ENCODE data around the gene RHOD.

Gene RHOD

GRCh38 chr11:67031791-67032561 lies 24.7 kb upstream of the RHOD start:
- Histone ChIP-seq H3K27me3 (ENCODE audit: control insufficient read depth in 2 of 2, insufficient read depth in 2 of 2, low read length in 2 of 2) (peaks cover 3% of the 10 kb centered on the region in 2 donors), H3K9me3 (ENCODE audit: control insufficient read depth in 2 of 2, low read length in 2 of 2) (no peaks in the 10 kb centered on the region), H3K36me3 (ENCODE audit: control insufficient read depth in 2 of 2, insufficient read depth in 2 of 2, low read length in 2 of 2) (no peaks in the 10 kb centered on the region), H3K27ac (ENCODE audit: low read depth in 2 of 2, low read length in 2 of 2) (no peak overlapping the region), H3K9ac (ENCODE audit: low read depth in 1 of 2, low read length in 2 of 2) (no peak overlapping the region), H3K4me1 (ENCODE audit: control insufficient read depth in 2 of 2, insufficient read depth in 2 of 2, low read length in 2 of 2) (no peaks in the 10 kb centered on the region), H3K4me3 (ENCODE audit: low read length in 2 of 2) (no peak overlapping the region)

GRCh38 chr11:67032830-67033551 lies 23.7 kb upstream of the RHOD start:
- no peak overlapping the region for H3K9ac ChIP-seq (ENCODE audit: low read depth in 1 of 2, low read length in 2 of 2)
- no peaks in the 10 kb centered on the region for H3K4me1 ChIP-seq (ENCODE audit: control insufficient read depth in 2 of 2, insufficient read depth in 2 of 2, low read length in 2 of 2)
- H3K9me3 ChIP-seq (ENCODE audit: control insufficient read depth in 2 of 2, low read length in 2 of 2), result no peaks in the 10 kb centered on the region
- no peak overlapping the region for H3K4me3 ChIP-seq (ENCODE audit: low read length in 2 of 2)
- H3K27ac ChIP-seq (ENCODE audit: low read depth in 2 of 2, low read length in 2 of 2), result no peak overlapping the region
- no peaks in the 10 kb centered on the region for H3K36me3 ChIP-seq (ENCODE audit: control insufficient read depth in 2 of 2, insufficient read depth in 2 of 2, low read length in 2 of 2)
- H3K27me3 ChIP-seq (ENCODE audit: control insufficient read depth in 2 of 2, insufficient read depth in 2 of 2, low read length in 2 of 2), result peaks cover 3% of the 10 kb centered on the region in 2 donors

GRCh38 chr11:67033661-67034166 lies 22.9 kb upstream of the RHOD start:
- H3K4me3 ChIP-seq (ENCODE audit: low read length in 2 of 2), result no peak overlapping the region
- no peaks in the 10 kb centered on the region for H3K9me3 ChIP-seq (ENCODE audit: control insufficient read depth in 2 of 2, low read length in 2 of 2)
- H3K27me3 ChIP-seq (ENCODE audit: control insufficient read depth in 2 of 2, insufficient read depth in 2 of 2, low read length in 2 of 2), result peaks cover 0 to 3% of the 10 kb centered on the region in 2 donors
- H3K4me1 ChIP-seq (ENCODE audit: control insufficient read depth in 2 of 2, insufficient read depth in 2 of 2, low read length in 2 of 2), result no peaks in the 10 kb centered on the region
- no peak overlapping the region for H3K9ac ChIP-seq (ENCODE audit: low read depth in 1 of 2, low read length in 2 of 2)
- no peaks in the 10 kb centered on the region for H3K36me3 ChIP-seq (ENCODE audit: control insufficient read depth in 2 of 2, insufficient read depth in 2 of 2, low read length in 2 of 2)
- no peak overlapping the region for H3K27ac ChIP-seq (ENCODE audit: low read depth in 2 of 2, low read length in 2 of 2)

- no peaks in the 10 kb centered on the region for H3K36me3 ChIP-seq (ENCODE audit: control insufficient read depth in 2 of 2, insufficient read depth in 2 of 2, low read length in 2 of 2)
- peaks cover 0 to 3% of the 10 kb centered on the region in 2 donors for H3K27me3 ChIP-seq (ENCODE audit: control insufficient read depth in 2 of 2, insufficient read depth in 2 of 2, low read length in 2 of 2)
- no peak overlapping the region for H3K9ac ChIP-seq (ENCODE audit: low read depth in 1 of 2, low read length in 2 of 2)
- H3K27ac ChIP-seq (ENCODE audit: low read depth in 2 of 2, low read length in 2 of 2), result no peak overlapping the region
- H3K4me1 ChIP-seq (ENCODE audit: control insufficient read depth in 2 of 2, insufficient read depth in 2 of 2, low read length in 2 of 2), result no peaks in the 10 kb centered on the region
- H3K9me3 ChIP-seq (ENCODE audit: control insufficient read depth in 2 of 2, low read length in 2 of 2), result no peaks in the 10 kb centered on the region
- no peak overlapping the region for H3K4me3 ChIP-seq (ENCODE audit: low read length in 2 of 2)
These were observed 22.3 kb upstream of the RHOD start for GRCh38 chr11:67034350-67034749.

GRCh38 chr11:67040147-67040546 lies 16.5 kb upstream of the RHOD start:
- Histone ChIP-seq H3K9me3 (ENCODE audit: control insufficient read depth in 2 of 2, low read length in 2 of 2) (no peaks in the 10 kb centered on the region), H3K27ac (ENCODE audit: low read depth in 2 of 2, low read length in 2 of 2) (no peak overlapping the region), H3K36me3 (ENCODE audit: control insufficient read depth in 2 of 2, insufficient read depth in 2 of 2, low read length in 2 of 2) (no peaks in the 10 kb centered on the region), H3K4me3 (ENCODE audit: low read length in 2 of 2) (no peak overlapping the region), H3K9ac (ENCODE audit: low read depth in 1 of 2, low read length in 2 of 2) (no peak overlapping the region), H3K27me3 (ENCODE audit: control insufficient read depth in 2 of 2, insufficient read depth in 2 of 2, low read length in 2 of 2) (peaks cover 0 to 7% of the 10 kb centered on the region in 2 donors), H3K4me1 (ENCODE audit: control insufficient read depth in 2 of 2, insufficient read depth in 2 of 2, low read length in 2 of 2) (no peaks in the 10 kb centered on the region)

GRCh38 chr11:67041602-67042001 lies 15.0 kb upstream of the RHOD start:
- Histone ChIP-seq H3K9ac (ENCODE audit: low read depth in 1 of 2, low read length in 2 of 2) (no peak overlapping the region), H3K27ac (ENCODE audit: low read depth in 2 of 2, low read length in 2 of 2) (no peak overlapping the region), H3K4me3 (ENCODE audit: low read length in 2 of 2) (no peak overlapping the region), H3K36me3 (ENCODE audit: control insufficient read depth in 2 of 2, insufficient read depth in 2 of 2, low read length in 2 of 2) (no peaks in the 10 kb centered on the region), H3K9me3 (ENCODE audit: control insufficient read depth in 2 of 2, low read length in 2 of 2) (no peaks in the 10 kb centered on the region), H3K27me3 (ENCODE audit: control insufficient read depth in 2 of 2, insufficient read depth in 2 of 2, low read length in 2 of 2) (peaks cover 0 to 7% of the 10 kb centered on the region in 2 donors), H3K4me1 (ENCODE audit: control insufficient read depth in 2 of 2, insufficient read depth in 2 of 2, low read length in 2 of 2) (no peaks in the 10 kb centered on the region)

GRCh38 chr11:67043572-67044349 lies 12.9 kb upstream of the RHOD start:
- Histone ChIP-seq H3K27me3 (ENCODE audit: control insufficient read depth in 2 of 2, insufficient read depth in 2 of 2, low read length in 2 of 2) (peaks cover 0 to 7% of the 10 kb centered on the region in 2 donors), H3K4me3 (ENCODE audit: low read length in 2 of 2) (no peak overlapping the region), H3K27ac (ENCODE audit: low read depth in 2 of 2, low read length in 2 of 2) (no peak overlapping the region), H3K4me1 (ENCODE audit: control insufficient read depth in 2 of 2, insufficient read depth in 2 of 2, low read length in 2 of 2) (no peaks in the 10 kb centered on the region), H3K36me3 (ENCODE audit: control insufficient read depth in 2 of 2, insufficient read depth in 2 of 2, low read length in 2 of 2) (no peaks in the 10 kb centered on the region), H3K9me3 (ENCODE audit: control insufficient read depth in 2 of 2, low read length in 2 of 2) (no peaks in the 10 kb centered on the region), H3K9ac (ENCODE audit: low read depth in 1 of 2, low read length in 2 of 2) (no peak overlapping the region)

GRCh38 chr11:67044496-67044895 lies 12.2 kb upstream of the RHOD start:
- no peak overlapping the region for H3K27ac ChIP-seq (ENCODE audit: low read depth in 2 of 2, low read length in 2 of 2)
- no peaks in the 10 kb centered on the region for H3K9me3 ChIP-seq (ENCODE audit: control insufficient read depth in 2 of 2, low read length in 2 of 2)

GRCh38 chr11:67045314-67045713 lies 11.3 kb upstream of the RHOD start:
- H3K9ac ChIP-seq (ENCODE audit: low read depth in 1 of 2, low read length in 2 of 2), result no peak overlapping the region
- H3K27me3 ChIP-seq (ENCODE audit: control insufficient read depth in 2 of 2, insufficient read depth in 2 of 2, low read length in 2 of 2), result peaks cover 0 to 7% of the 10 kb centered on the region in 2 donors
- no peak overlapping the region for H3K4me3 ChIP-seq (ENCODE audit: low read length in 2 of 2)
- no peaks in the 10 kb centered on the region for H3K4me1 ChIP-seq (ENCODE audit: control insufficient read depth in 2 of 2, insufficient read depth in 2 of 2, low read length in 2 of 2)
- no peaks in the 10 kb centered on the region for H3K36me3 ChIP-seq (ENCODE audit: control insufficient read depth in 2 of 2, insufficient read depth in 2 of 2, low read length in 2 of 2)
- H3K27ac ChIP-seq (ENCODE audit: low read depth in 2 of 2, low read length in 2 of 2), result no peak overlapping the region
- H3K9me3 ChIP-seq (ENCODE audit: control insufficient read depth in 2 of 2, low read length in 2 of 2), result no peaks in the 10 kb centered on the region

More at GRCh38 chr11:67044496-67044895, 12.2 kb upstream of the RHOD start:
- Histone ChIP-seq H3K36me3 (ENCODE audit: control insufficient read depth in 2 of 2, insufficient read depth in 2 of 2, low read length in 2 of 2) (no peaks in the 10 kb centered on the region), H3K4me3 (ENCODE audit: low read length in 2 of 2) (no peak overlapping the region), H3K27me3 (ENCODE audit: control insufficient read depth in 2 of 2, insufficient read depth in 2 of 2, low read length in 2 of 2) (peaks cover 0 to 7% of the 10 kb centered on the region in 2 donors), H3K9ac (ENCODE audit: low read depth in 1 of 2, low read length in 2 of 2) (no peak overlapping the region), H3K4me1 (ENCODE audit: control insufficient read depth in 2 of 2, insufficient read depth in 2 of 2, low read length in 2 of 2) (no peaks in the 10 kb centered on the region)
